Calu3 (cell line): ENCODE measurements around the gene ZNF775. TPM values are rescaled to one million over a fixed set of nuclear protein-coding genes. Genes with fewer than 3 reads are reported as not detected.

Experiments
- BruUV-seq: library from RNA; stranded (reverse); fragments of 400-500 nt; replicated peaks from 2 replicates; lab custom pipeline; 2021; lab: Mats Ljungman, UMichigan
- CTCF ChIA-PET: fragments of 300-600 bp; sonication (Branson Sonifier 250); formaldehyde crosslinking; loops from one replicate; lab custom pipeline; 2022; ENCODE audit warnings: antibody characterized with exemption; lab: Charles Lee
- DNase-seq: peaks from one replicate; pipeline ENCODE4 v3.0.0; 2022
- H3K27ac Mint-ChIP-seq: one replicate; pipeline ENCODE4 v1.8.0; 2022; ENCODE audit warnings: mixed read lengths; ENCODE audit not compliant: unreplicated experiment
- H3K27me3 Mint-ChIP-seq: one replicate; pipeline ENCODE4 v1.8.0; 2022; ENCODE audit warnings: mixed read lengths; ENCODE audit not compliant: unreplicated experiment
- H3K36me3 Mint-ChIP-seq: one replicate; pipeline ENCODE4 v1.8.0; 2022; ENCODE audit warnings: mild to moderate bottlenecking, moderate library complexity, mixed read lengths; ENCODE audit not compliant: insufficient read depth, unreplicated experiment
- H3K4me1 Mint-ChIP-seq: one replicate; pipeline ENCODE4 v1.8.0; 2022; ENCODE audit warnings: mild to moderate bottlenecking, low read depth, mixed read lengths; ENCODE audit not compliant: unreplicated experiment
- H3K4me3 Mint-ChIP-seq: one replicate; pipeline ENCODE4 v1.8.0; 2022; ENCODE audit warnings: mild to moderate bottlenecking, low read depth, moderate library complexity, mixed read lengths; ENCODE audit not compliant: unreplicated experiment
- H3K9me3 Mint-ChIP-seq: one replicate; pipeline ENCODE4 v1.8.0; 2022; ENCODE audit warnings: low read depth, mixed read lengths; ENCODE audit not compliant: unreplicated experiment
- intact Hi-C: fragments of 100-400 bp; cut with micrococcal nuclease; formaldehyde crosslinking; loops from one replicate; pipeline ENCODE4 v1.10.0; 2022; ENCODE audit not compliant: unreplicated experiment
- total RNA-seq: library from RNA; stranded (reverse); gene quantifications from 2 replicates; pipeline ENCODE4 v1.2.3, GENCODE V29; 2022
- TF ChIP-seq, protein P1 (sequence below): fragments of 200-600 bp; IDR thresholded peaks from one replicate; pipeline ENCODE4 v1.8.0; 2022; ENCODE audit warnings: antibody characterized with exemption; ENCODE audit not compliant: unreplicated experiment

Gene ZNF775
- total RNA-seq, 1 experiment from 2014 or later, result 5.8 TPM

DNA sequence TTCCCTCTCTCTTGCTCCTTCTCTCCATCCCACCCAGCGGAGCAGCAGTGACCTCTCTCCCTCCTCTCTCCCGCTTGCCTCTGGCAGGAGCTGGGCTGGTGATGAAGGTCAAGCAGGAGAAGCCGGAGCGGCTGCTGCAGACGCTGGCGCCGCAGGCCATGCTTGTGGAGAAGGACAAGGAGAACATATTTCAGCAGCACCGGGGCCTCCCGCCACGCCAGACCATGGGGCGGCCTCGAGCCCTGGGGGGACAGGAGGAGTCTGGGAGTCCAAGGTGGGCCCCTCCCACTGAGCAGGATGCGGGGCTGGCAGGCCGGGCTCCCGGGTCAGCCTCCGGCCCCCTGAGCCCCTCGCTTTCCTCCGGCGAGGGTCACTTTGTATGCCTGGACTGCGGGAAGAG is 17.3 kb downstream of the ZNF775 start:
- H3K27ac Mint-ChIP-seq, result no peak overlapping the region
- H3K27me3 Mint-ChIP-seq, result no peaks in the 10 kb centered on the region
- H3K4me3 Mint-ChIP-seq, result no peak overlapping the region
- TF ChIP-seq, protein P1, sequence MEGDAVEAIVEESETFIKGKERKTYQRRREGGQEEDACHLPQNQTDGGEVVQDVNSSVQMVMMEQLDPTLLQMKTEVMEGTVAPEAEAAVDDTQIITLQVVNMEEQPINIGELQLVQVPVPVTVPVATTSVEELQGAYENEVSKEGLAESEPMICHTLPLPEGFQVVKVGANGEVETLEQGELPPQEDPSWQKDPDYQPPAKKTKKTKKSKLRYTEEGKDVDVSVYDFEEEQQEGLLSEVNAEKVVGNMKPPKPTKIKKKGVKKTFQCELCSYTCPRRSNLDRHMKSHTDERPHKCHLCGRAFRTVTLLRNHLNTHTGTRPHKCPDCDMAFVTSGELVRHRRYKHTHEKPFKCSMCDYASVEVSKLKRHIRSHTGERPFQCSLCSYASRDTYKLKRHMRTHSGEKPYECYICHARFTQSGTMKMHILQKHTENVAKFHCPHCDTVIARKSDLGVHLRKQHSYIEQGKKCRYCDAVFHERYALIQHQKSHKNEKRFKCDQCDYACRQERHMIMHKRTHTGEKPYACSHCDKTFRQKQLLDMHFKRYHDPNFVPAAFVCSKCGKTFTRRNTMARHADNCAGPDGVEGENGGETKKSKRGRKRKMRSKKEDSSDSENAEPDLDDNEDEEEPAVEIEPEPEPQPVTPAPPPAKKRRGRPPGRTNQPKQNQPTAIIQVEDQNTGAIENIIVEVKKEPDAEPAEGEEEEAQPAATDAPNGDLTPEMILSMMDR, result no peak
- no peaks in the 10 kb centered on the region for H3K9me3 Mint-ChIP-seq
- no TSS peak for BruUV-seq
- intact Hi-C loops, result no loop called here
- peaks cover 13% of the 10 kb centered on the region for H3K4me1 Mint-ChIP-seq
- CTCF ChIA-PET, result interaction anchor here (0.6 kb wide), 1 partner anchor 1211 kb away, joined by 3 read pairs; no protein-coding TSS in a partner anchor
- H3K36me3 Mint-ChIP-seq, result peaks cover 5% of the 10 kb centered on the region
- DNase-seq, result no peak

DNA sequence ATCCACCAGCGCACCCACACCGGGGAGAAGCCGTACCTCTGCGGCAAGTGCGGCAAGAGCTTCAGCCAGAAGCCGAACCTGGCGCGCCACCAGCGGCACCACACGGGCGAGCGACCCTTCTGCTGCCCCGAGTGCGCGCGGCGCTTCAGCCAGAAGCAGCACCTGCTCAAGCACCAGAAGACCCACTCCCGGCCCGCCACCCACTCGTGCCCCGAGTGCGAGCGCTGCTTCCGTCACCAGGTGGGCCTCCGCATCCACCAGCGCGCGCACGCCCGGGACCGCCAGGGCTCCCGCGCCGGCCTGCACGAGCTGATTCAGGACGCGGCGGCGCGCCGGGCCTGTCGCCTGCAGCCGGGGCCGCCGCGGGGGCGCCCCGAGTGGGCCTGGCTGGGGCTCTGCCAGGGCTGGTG is 17.7 kb downstream of the ZNF775 start:
- no TSS peak for BruUV-seq
- Mint-ChIP-seq H3K9me3 (no peaks in the 10 kb centered on the region), H3K4me3 (no peak overlapping the region), H3K4me1 (peaks cover 13% of the 10 kb centered on the region), H3K27ac (no peak overlapping the region), H3K36me3 (peaks cover 5% of the 10 kb centered on the region), H3K27me3 (no peaks in the 10 kb centered on the region)
- CTCF ChIA-PET, result interaction anchor here (0.6 kb wide), 1 partner anchor 1211 kb away, joined by 3 read pairs; no protein-coding TSS in a partner anchor
- TF ChIP-seq, protein P1, result no peak
- DNase-seq, result no peak
- intact Hi-C loops, result no loop called here

DNA sequence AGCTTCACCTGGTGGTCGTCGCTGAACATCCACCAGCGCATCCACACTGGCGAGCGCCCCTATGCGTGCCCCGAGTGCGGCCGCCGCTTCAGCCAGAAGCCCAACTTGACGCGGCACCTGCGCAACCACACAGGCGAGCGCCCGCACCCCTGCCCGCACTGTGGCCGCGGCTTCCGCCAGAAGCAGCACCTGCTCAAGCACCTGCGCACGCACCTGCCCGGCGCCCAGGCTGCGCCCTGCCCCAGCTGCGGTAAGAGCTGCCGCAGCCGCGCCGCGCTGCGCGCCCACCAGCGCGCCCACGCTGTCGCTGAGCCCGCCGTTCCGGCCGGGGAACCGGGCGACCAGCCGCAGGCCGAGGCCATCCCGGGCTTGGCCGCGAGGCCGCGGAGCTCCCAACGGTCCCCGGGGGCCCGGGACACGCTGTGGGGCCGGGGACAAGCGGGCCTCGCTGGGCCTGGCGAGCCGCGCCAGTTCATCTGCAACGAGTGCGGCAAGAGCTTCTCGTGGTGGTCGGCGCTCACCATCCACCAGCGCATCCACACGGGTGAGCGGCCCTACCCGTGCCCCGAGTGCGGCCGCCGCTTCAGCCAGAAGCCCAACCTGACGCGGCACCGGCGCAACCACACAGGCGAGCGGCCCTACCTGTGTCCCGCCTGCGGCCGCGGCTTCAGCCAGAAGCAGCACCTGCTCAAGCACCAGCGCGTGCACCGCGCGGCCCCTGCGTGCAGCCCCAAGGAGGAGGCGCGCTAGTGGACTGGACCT is 18.4 kb downstream of the ZNF775 start:
- Mint-ChIP-seq H3K4me1 (peaks cover 13% of the 10 kb centered on the region), H3K27me3 (no peaks in the 10 kb centered on the region), H3K4me3 (no peak overlapping the region), H3K9me3 (no peaks in the 10 kb centered on the region), H3K36me3 (peaks cover 5% of the 10 kb centered on the region), H3K27ac (no peak overlapping the region)
- intact Hi-C loops, result no loop called here
- no TSS peak for BruUV-seq
- TF ChIP-seq, protein P1, result no peak
- CTCF ChIA-PET, result no interaction called here
- no peak for DNase-seq

DNA sequence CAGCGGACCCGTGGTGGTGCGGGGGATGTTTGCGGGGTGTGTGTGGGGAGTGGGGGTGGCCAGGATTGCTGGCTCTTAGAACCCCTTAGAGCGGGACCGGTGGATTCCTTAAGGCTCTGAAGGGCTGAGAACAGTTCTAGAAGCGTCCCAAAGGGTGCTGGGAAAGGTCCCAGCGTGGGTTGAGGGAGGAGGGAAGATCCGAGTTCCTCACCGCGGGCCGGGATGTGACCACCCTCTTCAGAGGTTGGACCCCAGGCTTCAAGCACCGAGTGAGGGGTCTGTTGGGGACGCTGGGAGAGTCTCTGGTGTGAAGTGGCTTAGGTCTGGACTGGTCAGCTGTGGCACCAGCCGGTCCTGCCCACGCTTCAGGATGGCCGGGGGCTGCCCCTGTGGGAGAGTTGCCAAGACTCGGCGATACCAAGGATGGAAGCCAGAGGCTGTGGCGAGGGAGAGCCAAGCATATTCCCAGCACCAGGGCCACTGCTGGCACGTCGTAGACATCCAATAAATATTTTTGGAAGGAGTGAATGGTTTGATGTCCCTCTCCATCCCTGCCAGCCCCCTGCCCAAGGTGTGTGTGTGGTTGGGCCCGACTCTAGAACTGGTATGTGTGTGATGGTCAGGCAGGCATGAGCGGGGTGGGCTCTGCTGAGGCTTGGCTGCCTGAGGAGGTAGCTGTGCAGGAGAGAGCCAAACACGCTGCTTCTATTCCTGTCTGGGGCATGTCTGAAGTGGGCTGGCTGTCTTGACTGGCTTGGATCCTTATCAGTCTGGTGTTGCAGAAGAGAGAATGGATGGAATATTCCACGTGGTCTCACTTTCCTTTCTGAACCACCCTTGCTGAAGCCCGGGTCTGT is 19.2 kb downstream of the ZNF775 start:
- intact Hi-C loops, result no loop called here
- H3K27ac Mint-ChIP-seq, result no peak overlapping the region
- TF ChIP-seq, protein P1, result no peak
- DNase-seq, result no peak
- CTCF ChIA-PET, result no interaction called here
- peaks cover 5% of the 10 kb centered on the region for H3K36me3 Mint-ChIP-seq
- no peaks in the 10 kb centered on the region for H3K9me3 Mint-ChIP-seq
- peaks cover 13% of the 10 kb centered on the region for H3K4me1 Mint-ChIP-seq
- H3K27me3 Mint-ChIP-seq, result no peaks in the 10 kb centered on the region
- H3K4me3 Mint-ChIP-seq, result no peak overlapping the region
- BruUV-seq, result no TSS peak
